GM21723 (cell line): Measurements from ENCODE around the gene SCN3B.

Experiments used
- ATAC-seq: cut with Tn5 transposase; IDR thresholded peaks from one replicate; pipeline ENCODE4 v1.9.1; 2021; ENCODE audit warnings: mild to moderate bottlenecking, moderate library complexity; ENCODE audit not compliant: unreplicated experiment

SCN3B gene

DNA sequence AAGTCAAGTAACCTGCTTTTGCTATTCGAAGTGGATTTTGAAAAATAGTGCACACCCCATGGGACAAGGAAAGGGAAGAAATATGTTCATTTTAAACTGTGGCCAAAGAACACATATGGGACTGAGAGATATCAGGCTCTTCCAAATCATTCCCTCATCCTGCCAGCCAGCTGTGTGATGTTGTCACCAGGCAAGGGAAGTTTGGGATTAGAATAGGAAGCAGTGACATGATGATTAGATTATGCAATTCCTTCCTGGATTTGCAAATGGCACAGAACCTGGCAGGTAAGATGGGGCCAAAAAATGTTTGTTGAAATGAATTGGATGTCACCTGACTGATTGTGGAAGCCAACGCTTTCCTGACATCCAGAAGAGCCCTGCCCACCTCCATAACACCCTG is 4.9 kb upstream of the SCN3B start:
- no peak for ATAC-seq

DNA sequence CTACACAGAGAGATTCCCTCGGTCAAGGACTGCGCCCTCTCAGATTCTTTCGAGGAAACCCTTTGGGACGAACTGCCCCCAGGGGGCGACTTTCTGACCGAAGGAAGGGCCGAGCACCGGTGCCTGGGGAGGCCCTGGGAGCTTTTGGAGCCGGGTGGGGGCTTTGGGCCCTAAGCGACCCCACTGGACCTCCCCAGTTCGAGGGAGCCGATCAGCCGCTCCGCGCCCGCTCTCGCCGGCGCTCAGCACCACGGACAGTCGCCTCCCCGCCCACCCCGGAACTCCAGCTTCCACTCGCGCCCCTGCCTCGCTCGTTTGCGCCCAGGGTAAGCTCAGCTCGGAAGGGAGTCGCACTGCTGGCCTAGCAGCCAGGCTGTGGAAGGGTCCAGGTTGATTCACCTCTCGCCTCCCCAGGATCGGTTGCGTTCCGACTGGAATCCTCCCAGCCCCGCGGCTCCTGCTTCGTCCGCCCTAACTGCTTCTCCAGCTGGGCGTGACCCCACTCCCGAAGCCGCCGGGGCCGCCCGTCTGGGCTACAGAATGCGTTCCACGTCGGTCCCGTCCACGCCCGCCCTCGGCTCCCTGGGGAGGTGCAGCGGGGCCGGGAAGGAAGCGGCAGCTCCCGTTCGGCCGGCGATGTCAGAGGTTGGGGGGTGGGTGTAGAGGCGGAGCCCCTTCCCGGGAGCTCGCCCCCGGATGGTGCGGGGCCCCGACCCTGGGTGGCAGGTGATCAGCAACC is 428 bp downstream of the SCN3B start:
- peak; percentile 52 for ATAC-seq

DNA sequence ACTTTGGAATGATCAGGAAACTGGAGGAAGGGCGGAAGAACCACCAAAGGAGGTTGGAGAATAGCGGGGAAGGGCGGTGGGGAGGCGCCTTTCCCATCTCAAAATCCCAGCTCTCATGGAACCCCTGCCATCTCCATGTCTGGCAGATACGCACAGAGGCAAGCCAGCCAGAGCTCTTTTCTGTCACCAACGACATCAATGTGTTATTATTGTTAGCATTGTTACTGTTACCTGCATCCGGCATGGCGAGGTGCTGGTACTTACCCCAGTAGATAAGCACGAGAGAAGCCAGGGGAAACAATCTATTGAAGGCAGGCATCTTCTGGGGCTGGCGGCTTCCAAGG is 969 bp downstream of the SCN3B start:
- no peak for ATAC-seq

DNA sequence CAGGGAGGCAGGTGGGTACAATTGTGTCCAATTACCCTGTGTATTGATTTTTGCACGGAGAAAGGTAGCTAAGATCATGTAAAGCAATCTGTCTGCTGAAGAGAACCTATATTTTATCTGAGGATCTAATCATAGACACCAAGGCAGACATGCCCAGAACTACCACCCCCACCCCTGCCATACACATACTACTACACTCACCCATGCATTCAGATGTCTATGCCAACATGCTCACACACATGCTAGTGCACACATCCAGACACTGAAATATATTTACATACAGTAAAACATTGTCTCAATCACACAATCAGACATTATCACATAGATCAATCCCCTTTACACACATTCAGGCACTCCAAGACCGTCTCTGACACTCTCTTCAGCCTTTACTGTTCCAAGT is 1.8 kb downstream of the SCN3B start:
- ATAC-seq = no peak

DNA sequence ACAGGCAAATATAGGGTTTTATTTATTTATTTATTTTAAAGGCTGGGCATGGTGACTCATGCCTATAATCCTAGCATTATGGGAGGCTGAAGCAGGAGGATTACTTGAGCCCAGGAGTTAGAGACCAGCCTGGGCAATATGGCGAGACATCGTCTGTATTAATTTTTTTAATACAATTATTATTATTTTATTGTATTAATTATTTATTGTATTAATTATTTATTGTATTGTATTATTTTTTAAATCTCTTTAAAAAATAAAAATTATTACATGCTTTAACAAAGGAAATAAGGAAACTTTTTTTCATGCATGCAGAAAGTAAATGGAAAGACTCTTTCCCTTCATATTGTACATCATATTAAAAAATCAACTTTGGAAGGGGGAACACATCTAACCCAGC is 3.5 kb downstream of the SCN3B start:
- ATAC-seq = no peak

DNA sequence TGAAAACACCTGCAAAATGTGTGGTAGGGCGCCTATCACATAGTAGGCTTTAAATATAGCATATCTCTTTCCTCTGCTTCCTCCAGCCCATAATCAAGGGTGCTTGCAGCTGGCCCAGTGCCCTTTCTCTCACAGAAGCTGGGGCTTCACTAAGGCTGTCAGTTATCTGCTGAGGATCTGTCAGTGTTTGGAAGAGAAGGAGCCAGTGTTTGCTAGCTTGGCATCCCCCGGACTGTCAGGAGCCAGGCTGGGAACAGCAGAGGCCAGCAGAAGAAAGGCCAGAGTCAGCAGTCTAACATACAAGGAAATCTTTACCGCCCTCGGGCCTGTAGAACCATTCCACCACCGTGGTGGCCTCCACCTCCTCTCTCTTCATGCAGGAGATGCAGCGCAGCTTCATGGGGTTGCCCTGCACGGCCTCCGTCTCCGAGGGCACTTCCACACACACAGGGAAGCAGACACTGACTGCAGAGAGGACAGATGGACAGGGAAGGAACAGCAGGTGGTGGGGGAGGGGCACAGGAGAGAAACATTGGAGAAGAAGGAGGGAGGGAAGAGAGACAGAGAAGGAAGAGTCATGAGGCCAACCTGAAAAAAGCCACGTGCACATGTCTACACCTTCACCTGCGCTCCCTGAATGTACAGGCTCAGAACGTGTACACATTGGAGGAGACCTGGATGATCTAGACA is 9.0 kb downstream of the SCN3B start:
- ATAC-seq = no peak

DNA sequence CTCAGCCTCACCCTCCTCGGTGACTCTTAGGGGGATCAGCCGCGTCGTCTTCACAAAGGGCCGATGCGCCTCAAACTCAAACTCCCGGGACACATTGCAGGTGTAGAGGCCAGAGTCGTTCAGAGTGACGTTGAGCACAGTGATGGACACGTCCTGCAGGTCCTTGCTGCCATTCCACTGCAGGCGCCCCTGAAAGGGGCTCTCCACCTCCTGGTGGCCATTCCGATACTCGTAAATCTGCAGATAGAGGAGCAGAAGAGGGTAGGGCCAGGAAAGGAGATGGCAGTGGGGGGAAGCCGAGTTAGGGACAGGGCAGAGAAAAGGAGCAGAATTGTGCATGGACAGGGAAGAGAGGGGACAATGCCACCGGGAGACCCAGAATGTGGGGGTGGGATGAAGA is 12.0 kb downstream of the SCN3B start:
- no peak for ATAC-seq

DNA sequence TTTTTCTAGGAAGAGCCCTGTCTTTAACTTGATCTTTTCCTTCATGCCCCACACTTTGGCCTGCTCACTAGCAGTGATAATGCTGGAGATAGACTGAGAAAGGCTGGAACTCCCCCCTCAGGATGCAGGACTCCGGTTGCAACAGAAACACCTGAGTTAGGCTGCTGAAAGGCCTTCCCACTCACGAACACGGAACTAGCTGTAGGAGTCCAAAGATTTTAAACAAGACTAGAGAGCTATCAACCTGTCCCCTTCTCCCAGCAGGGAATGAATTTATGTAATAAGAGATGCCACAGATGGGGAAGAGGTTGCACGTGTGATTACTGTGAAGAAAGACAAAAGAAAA is 13.0 kb downstream of the SCN3B start:
- ATAC-seq = no peak

DNA sequence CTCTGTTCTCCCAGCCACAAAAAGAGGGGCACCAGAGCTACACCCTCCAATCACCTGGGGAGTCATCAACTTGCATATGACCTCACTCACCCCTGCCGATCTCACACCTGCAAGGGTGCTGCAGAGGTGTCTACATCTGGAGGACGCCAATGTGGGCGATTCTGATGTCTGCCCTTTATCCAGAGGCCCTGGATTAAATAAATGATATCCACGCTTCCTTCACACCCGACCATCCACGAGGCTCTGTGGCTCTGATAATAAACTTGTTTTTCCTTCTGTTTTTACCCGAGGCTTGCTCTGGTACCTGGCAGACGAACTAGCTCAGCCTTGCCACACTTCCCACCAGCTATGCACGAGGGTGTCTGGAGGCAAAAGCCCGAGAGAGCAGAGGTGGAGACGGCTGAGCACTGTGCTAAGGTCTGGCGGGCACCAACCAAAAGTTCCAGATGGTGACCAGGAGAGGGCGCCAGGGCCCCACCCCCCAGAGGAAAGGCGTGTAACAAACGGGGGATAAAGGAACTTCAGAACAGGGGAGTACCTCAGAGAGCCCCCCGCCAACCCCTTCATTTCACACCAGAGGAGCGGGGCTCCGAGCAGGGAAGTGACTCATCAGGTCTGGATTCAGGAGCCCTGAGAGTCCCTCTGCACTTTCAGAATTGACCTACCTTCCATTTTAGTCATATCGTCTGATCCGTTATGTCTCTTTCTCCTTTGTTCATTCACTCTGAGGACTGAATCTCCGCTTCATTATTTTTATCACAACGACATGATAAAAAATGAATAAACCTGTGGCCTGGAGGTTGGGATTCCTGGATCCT is 13.5 kb downstream of the SCN3B start:
- ATAC-seq = peak; percentile 89

DNA sequence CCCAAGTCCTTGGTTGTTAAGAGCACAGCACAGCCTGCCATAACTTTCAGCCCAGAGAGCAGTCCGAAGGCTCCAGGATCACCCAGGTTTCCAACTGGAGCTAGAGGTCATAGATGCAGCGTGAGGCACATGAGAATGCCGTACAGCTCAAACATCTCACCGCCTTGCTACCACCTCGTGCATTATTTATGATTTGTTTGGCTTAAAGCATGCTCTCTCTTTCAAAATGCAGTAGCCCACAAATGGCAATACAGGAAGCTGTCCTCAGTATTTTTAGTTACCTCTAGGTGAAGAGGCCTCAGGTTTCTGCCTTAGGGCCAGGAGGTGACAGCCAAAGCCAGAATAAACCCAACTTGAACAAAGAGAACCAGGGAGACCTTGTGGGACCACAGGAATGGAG is 14.4 kb downstream of the SCN3B start:
- no peak for ATAC-seq

DNA sequence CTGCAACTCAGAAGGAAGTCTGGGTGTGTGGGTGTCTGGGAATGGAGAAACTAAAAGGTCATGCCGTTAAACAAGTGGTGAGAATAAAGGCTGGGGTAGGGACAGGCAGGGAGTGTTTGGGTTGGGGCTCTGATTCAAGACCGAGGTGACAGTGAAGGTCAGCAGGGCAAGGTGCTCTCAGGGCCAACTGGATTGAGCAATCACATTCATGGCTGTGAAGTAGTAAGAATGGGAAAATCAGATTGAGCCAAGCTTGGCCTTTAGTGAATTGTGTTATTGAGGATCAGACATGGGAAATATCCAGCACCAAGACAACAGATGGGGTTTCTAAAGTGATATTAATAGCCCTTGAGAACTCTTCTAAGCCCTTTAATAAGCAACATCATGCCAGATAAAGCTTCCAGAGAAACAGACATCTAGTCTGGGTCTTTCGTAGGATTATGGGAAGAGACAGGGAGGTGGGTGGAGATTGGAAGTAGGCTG is 24.3 kb downstream of the SCN3B start:
- no peak for ATAC-seq

DNA sequence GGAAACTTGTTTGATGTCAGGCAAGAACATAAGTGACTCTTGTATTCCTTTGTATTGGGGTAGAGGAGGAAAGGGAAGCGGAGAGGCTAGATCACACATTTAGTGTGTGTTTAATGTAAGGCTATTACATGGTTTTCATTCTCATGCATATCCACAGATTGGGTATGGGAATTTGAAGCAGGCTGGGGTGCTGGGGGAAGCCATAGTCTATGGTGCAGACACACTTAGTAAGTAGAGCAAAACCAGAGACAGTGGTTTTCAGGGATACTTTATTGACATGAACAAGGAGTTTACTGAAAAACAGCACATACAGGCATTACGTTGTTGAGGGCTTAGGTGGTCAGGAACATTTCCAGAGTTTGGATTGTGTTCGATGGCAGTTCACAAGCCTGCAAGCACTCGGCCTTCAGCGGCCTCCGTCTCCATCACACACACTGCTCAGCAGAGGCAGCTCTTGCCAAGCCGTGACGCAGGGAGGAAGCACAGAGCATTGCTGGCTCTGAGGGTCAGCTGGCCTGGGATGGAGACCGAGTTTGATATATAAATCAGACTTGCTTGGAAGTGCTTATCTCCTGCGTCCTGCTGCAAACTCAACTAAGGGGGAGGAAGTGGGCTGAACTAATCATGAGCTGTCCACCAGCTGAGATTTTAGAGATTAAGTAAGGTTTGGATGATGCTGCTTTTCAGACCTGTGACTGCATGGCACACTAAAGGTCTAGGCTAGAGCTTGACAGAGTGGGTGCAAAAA is 25.3 kb downstream of the SCN3B start:
- ATAC-seq = no peak

DNA sequence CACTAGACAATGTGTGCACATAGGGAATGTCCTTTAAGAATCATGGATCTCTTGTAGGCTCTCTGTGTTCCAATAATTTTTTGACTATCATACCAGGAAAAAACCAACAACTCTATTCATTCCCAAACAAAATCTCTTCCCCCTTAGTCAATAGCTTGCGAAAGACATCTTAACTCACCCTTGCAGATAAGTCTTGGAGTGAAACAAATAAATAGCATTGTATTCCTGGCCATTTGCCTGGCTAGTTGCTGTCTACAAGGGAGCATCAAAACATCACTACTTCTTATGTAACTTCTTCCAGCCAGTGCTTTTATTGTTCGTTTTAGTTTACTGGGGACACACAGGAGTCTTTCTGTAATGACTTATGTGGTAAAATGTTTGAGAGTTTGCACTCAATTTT is 29.4 kb downstream of the SCN3B start:
- ATAC-seq = no peak

DNA sequence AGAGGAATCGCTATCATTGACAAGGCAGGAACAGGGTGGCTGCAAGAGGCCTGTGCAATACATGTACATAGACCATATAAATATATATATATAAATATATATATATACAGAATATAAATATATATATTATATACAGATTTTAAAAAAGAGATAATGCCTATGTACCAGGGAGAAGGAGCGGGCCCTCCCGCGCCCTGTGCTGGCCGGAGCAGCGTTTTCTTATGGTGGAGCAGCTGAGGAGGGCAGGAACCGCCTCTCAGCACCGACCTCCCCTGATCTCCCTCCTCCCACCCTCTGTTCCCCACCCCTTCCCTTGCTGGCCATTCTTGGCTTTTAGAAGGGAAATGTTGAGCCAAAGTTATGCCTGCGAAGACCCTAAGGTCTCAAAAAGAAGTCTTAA is 31.8 kb downstream of the SCN3B start:
- ATAC-seq = no peak

DNA sequence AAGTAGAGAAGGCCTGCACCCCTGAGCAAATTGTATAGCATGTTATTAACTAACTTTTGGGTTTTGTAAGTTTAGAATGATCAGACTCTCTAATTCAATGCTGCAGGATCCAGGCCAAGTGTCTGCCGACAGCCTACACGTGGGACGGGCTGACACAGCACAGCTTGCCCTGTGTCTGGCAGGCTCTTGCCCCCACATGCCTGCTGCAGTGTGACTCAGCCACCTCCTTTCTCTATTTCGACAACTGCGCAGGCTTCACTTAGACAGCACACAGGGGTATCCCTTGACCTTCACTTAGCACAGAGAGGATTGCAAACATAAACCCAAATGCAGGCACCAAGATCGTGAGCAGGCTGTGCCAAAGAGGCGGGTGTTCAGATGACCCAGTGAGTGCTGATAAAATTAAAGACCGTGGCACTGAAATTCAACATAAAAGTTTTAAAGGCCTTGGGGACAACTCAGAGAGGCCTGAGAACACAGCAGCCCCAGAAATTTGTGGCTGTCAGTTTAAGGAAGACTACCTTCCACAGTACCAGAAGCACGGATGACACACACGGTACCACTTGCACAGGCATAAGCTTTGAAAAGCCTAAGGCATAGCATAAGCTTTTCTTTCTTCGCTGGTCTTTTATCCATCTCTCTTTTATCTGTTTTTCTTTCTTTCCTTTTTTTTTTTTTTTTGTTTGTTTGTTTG is 37.8 kb downstream of the SCN3B start:
- no peak for ATAC-seq

DNA sequence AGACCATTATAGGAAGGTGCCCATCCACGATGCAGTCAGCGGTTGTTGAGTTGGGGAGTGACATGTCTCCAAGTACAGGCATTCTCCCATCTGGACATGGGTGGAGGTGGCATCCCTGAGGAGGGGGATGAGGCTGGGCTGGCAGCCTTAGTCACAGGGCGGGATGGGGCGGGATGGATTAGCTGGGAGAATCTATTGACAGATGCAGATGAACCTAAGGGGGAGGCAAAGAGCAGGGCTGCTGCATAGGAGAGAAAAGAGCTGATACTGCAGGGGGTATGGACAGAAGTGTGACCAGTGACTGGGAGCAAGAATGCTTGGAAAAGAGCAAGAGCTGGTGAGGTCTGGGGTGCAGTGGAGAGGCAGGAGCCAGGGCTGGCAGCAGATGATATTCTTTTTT is 42.7 kb downstream of the SCN3B start:
- ATAC-seq = no peak

DNA sequence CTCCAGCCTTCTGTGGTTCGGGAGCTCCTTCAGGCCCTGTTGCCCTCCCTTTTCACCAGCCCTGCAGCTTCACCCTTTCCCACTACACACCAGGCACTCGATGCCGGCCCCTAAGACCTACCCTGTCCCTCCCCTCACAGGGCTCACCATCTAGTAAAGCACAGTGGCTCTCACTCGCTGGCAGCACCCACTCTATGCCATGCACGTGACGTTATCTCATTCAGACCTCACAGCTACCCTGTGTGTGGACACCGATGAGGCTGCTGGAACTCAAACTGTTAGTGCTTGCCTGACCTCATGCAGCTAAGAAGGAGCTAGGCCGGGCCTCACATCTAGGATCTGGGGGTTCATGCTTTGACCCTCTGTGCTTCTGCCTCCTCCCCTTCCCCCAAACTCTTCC is 45.5 kb downstream of the SCN3B start:
- ATAC-seq = no peak

DNA sequence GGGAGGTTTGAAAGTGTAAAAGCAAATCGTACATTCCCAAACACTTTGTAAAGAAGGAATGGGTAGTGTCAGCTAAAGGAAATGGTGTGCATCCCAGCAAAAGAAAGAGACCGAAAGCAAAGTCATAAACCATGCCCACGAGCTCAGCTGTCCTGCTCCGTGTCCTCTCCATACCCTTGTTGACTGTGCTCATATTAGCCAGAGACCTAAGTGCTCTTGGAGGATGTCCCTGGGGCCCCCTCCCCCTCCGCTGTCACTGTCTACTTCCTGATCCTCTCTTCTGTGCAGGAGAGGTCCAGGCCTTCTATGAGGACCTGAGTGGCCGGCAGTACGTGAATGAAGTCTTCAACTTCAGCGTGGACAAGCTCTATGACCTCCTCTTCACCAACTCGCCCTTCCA is 46.1 kb downstream of the SCN3B start:
- no peak for ATAC-seq

DNA sequence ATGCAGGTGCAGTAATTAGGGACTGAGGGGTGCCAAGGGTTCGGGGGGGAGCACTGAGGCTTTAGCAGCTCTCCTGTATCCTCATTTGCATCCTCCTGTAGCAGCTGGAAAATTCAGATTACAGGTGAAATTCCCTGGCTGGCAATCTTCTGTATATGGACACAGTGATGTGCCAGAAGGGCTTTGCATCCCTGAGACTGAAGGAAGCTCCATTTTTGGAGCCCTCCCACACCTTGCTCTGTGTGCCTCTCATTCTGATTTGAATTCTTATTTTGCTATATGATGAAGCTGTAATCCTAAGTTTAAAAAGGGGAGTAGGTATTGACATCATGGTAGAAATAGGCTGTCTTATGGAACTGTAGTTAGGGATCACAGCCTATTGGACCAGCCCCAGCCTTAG is 46.6 kb downstream of the SCN3B start:
- ATAC-seq = no peak

DNA sequence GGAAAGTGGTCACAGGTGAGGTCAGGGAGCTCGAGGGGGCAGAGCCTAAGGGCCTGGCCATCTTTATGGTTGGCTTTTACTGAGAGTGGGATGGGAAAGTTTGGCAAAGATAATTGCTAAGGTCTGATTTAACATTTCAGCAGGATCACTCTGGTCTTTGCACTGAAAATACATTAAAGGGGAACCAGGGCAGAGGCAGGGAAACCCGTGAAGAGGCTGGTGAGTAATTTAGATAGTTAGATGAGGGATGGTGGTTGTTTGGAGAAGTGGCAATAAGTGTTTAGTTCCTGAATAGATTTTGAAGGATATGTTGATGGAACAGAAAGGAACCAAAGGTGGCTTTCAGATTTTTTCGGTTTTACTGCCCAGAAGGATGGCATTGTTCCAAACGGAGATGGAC is 50.8 kb downstream of the SCN3B start:
- no peak for ATAC-seq

DNA sequence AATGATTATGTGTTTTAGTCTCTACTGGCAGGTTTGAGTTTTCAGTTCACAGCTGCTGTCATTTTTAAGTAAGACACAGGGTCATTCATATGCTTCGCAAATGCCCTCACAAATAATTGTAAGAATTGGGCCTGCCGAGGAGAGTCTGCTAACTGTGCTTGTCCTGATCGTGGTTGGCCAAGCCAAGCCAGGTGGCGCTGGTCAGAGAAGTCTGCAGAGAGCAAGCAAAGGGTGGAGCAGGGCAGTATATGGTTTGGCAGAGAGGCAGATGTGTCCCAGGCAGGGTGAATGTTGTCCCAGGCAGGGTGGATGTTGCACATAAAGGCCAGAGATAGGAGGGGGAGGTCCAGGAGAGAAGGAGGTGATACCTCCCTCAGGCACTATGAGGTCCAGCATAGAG is 52.7 kb downstream of the SCN3B start:
- no peak for ATAC-seq
